Muscle of leg (tissue), 11 donors: ENCODE data around the gene LRRC51. TPM values are rescaled to one million over a fixed set of nuclear protein-coding genes. Genes with fewer than 3 reads are reported as not detected.

Experiments used
- DNase-seq: peaks from one replicate; pipeline ENCODE4 v3.0.0; 2013
- H3K27ac ChIP-seq: one replicate; pipeline ENCODE4 v1.5.1; 2013; ENCODE audit warnings: mild to moderate bottlenecking, low read length, control low read depth
- H3K27me3 ChIP-seq: one replicate; pipeline ENCODE4 v1.6.1; 2013; ENCODE audit warnings: low read length; ENCODE audit not compliant: control insufficient read depth, insufficient read depth
- H3K36me3 ChIP-seq: one replicate; pipeline ENCODE4 v1.6.1; 2013; ENCODE audit warnings: low read length; ENCODE audit not compliant: control insufficient read depth, insufficient read depth
- H3K4me1 ChIP-seq: one replicate; pipeline ENCODE4 v1.6.1; 2013; ENCODE audit warnings: low read length; ENCODE audit not compliant: control insufficient read depth, insufficient read depth
- H3K4me3 ChIP-seq: one replicate; pipeline ENCODE4 v1.5.1; 2013; ENCODE audit warnings: low read length, control low read depth
- H3K9me3 ChIP-seq: replicated peaks from 2 replicates; pipeline ENCODE4 v1.6.1; 2013; ENCODE audit warnings: low read depth, low read length; ENCODE audit not compliant: control insufficient read depth
- WGBS: methylation state at CpG from one replicate; pipeline ENCODE4 v1.1.5; 2013; ENCODE audit warnings: missing lambda C conversion rate; ENCODE audit not compliant: insufficient coverage; 5-methylcytosine and 5-hydroxymethylcytosine counted together
- polyA plus RNA-seq, 8 donors: library from polyadenylated mRNA; unstranded; fragments of 120-200 nt; gene quantifications; one replicate each; pipeline versions ENCODE4 v1.2.1 to v1.2.3, GENCODE V29; 2013; ENCODE audit warnings: inconsistent platforms in 1 of 8, low replicate concordance in 1 of 8; ENCODE audit not compliant: insufficient read length in 8 of 8, insufficient read depth in 1 of 8
- total RNA-seq: library from RNA; stranded (reverse); fragments of 120-200 nt; gene quantifications from one replicate; pipeline ENCODE4 v1.2.4, GENCODE V29; 2013

The LRRC51 gene
- total and polyA plus RNA-seq, 9 donors = 3.4 to 9.5 (median 7.4) TPM

DNA sequence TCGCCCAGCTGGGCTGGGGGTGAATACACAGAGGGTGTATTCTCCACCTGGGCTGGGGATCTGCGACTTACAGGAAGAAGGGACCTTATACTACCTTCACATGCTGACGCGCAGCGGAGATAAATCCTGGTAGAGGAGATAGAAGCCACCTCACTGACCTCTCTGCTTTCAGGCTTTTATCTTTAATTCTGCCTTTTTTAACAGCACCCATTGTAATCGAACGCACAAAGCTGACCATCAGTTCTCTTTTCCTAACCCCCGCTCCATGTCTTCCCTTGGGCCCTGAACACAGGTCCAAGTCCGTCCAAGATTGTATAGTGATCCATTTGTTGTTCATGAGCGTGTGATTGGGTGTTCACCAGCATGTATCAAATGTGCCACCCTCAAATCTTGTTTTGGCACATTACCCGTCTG lies 23.1 kb downstream of the LRRC51 start:
- H3K4me3 ChIP-seq = peak overlapping the region; percentile 38
- no peaks in the 10 kb centered on the region for H3K27me3 ChIP-seq
- WGBS = 50% methylated on average over 3 of the region's 11 CpGs
- no peaks in the 10 kb centered on the region for H3K9me3 ChIP-seq
- peaks cover 30% of the 10 kb centered on the region for H3K36me3 ChIP-seq
- H3K27ac ChIP-seq = peak overlapping the region; percentile 88
- no peak for DNase-seq
- H3K4me1 ChIP-seq = peaks cover 18% of the 10 kb centered on the region

GRCh38 chr11:72105888-72106287 lies 25.2 kb downstream of the LRRC51 start, which contains the start of gene TOMT:
TSS of gene TOMT (plus strand) at chr11:72105924. CDS start at chr11:72105952, 28 bp downstream.
- Histone ChIP-seq H3K27ac (no peak within 1 kb of the TSS), H3K9me3 (no peaks in the 10 kb centered on the region), H3K27me3 (no peaks in the 10 kb centered on the region), H3K4me3 (no peak within 1 kb of the TSS), H3K36me3 (peaks cover 28% of the 10 kb centered on the region), H3K4me1 (peaks cover 15% of the 10 kb centered on the region)
- no peak for DNase-seq
- 96% methylated on average over 12 of the region's 14 CpGs for WGBS

GRCh38 chr11:72111300-72112142 lies 30.9 kb downstream of the LRRC51 start:
- WGBS = 7% methylated on average over 8 of the region's 10 CpGs
- peak overlapping the region; percentile 91 for H3K4me3 ChIP-seq

DNA sequence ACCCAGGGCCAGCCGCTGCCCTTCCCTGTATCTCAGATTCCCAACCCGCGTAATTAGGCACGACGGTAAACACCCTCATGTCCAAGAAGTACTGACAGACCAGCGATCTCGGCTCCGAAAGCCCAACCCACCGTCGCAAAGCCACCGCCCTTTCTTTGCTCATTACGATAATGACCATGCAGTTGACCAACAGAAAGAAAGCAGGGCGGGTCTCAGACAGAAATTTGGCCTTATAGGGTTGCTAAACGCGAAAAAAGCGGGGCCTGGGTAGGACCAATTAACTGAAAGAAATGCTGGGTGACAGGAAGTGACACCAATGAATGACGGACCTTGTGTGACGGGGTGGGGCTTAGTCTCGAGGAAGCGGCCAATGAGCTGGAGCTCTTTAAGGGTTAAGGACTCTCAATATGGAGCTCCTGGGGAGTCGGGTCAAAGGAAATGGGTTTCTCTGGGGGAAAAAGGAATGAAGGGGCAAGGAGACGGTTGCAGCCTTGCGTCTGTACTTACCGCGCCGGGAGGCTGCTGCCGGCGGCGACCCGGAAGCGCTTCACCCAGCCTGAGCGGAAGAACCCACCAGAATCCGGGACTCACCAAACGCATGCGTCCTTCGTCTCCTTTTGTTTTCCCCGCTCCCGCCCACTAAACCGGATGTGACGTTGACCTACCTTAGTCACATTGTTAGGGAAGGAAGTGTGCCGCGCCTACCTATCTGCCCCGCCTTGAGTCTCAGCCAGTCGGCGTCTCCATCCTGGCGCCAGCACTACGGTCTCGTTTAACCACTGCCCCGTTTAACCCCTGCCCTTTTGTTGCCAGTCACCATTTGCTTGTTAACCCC lies 31.7 kb downstream of the LRRC51 start, which contains the start of gene ANAPC15:
ANAPC15 (minus strand) TSS at position 553 of the 835 bp plus-strand sequence. CDS start 1,419 bp downstream, outside the sequence.
- peak within 1 kb of the TSS; percentile 100 for H3K27ac ChIP-seq
- peak; percentile 100 for DNase-seq
- under 1% methylated on average over 49 of the region's 49 CpGs for WGBS
- H3K27me3 ChIP-seq = peaks cover 10% of the 10 kb centered on the region
- peaks cover 13% of the 10 kb centered on the region for H3K4me1 ChIP-seq
- no peaks in the 10 kb centered on the region for H3K9me3 ChIP-seq
- H3K36me3 ChIP-seq = peaks cover 24% of the 10 kb centered on the region
- H3K4me3 ChIP-seq = peak within 1 kb of the TSS; percentile 91

More at GRCh38 chr11:72111300-72112142, 30.9 kb downstream of the LRRC51 start:
- no peaks in the 10 kb centered on the region for H3K9me3 ChIP-seq
- H3K27me3 ChIP-seq = peaks cover 2% of the 10 kb centered on the region
- peaks cover 24% of the 10 kb centered on the region for H3K36me3 ChIP-seq
- peak overlapping the region; percentile 100 for H3K27ac ChIP-seq
- peaks cover 13% of the 10 kb centered on the region for H3K4me1 ChIP-seq
- DNase-seq = peak; percentile 48

- WGBS = 67% methylated on average over 6 of the region's 9 CpGs
- Histone ChIP-seq H3K4me3 (peak overlapping the region; percentile 91), H3K27me3 (peaks cover 13% of the 10 kb centered on the region), H3K27ac (peak overlapping the region; percentile 100), H3K4me1 (peaks cover 13% of the 10 kb centered on the region), H3K9me3 (no peaks in the 10 kb centered on the region), H3K36me3 (peaks cover 20% of the 10 kb centered on the region)
- no peak for DNase-seq
Observed at GRCh38 chr11:72112978-72113808, 32.5 kb downstream of the LRRC51 start.

GRCh38 chr11:72114570-72114969 lies 33.9 kb downstream of the LRRC51 start:
- peaks cover 11% of the 10 kb centered on the region for H3K36me3 ChIP-seq
- 100% methylated on average over 1 of the region's 1 CpG for WGBS
- DNase-seq = no peak
- H3K27me3 ChIP-seq = peaks cover 20% of the 10 kb centered on the region
- H3K4me3 ChIP-seq = no peak overlapping the region
- peaks cover 13% of the 10 kb centered on the region for H3K4me1 ChIP-seq
- no peak overlapping the region for H3K27ac ChIP-seq
- H3K9me3 ChIP-seq = no peaks in the 10 kb centered on the region

DNA sequence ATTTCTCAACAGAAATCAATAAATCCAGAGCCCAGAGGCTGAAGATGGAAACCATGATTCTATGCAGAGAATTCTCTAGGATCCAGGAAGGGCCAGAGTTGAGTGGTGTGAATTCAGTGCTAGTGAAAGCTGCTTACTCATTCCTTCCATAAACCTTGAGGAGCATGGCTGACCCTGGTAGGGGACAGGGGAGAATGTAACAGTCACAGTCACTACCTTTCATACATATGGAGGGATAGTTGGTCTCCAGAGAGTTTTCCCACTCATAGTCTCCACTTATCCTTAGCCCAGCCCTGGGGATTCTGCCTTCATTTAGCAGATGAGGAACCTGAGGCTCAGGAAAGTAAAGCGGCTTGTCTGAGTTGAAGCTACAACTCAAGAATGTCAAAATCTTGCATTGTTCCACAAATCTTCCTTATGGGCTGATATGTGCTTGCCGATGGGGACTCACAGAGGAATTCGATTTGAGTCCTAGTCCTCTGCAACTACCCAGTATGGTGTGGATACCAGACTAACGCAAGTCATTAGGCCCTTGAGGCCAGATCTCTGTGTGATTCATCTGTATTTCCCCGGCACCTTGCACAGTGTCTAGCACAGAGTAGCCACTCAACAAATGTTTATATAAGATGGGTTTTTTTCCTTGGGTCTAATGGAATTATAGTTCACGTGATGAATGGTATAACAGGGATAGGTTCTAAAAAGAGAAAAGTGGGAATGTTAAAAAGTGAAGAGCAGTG lies 35.5 kb downstream of the LRRC51 start:
- DNase-seq = no peak
- 91% methylated on average over 4 of the region's 6 CpGs for WGBS
- peaks cover 25% of the 10 kb centered on the region for H3K27me3 ChIP-seq
- H3K4me3 ChIP-seq = no peak overlapping the region
- H3K9me3 ChIP-seq = no peaks in the 10 kb centered on the region
- no peak overlapping the region for H3K27ac ChIP-seq
- H3K36me3 ChIP-seq = no peaks in the 10 kb centered on the region
- H3K4me1 ChIP-seq = peaks cover 13% of the 10 kb centered on the region

DNA sequence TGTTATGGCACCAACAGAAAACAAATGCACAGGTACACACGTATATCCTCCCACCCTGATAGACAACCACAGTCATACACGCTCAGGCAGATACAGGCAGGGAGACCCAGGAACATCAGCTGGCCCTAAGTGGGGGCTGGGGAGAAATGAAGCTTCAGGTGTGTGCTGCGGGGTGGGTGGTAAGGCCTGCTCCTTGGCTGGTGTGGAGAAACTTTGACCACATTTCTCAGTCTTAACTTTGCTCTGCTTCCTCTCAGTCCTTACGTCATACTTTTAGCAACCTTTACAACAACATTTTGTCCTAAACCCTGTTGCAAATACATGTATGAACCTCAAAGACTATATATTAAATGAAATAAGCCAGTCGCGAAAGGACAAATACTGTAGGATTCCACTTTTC lies 38.5 kb downstream of the LRRC51 start:
- Histone ChIP-seq H3K9me3 (no peaks in the 10 kb centered on the region), H3K27ac (no peak overlapping the region), H3K27me3 (peaks cover 25% of the 10 kb centered on the region), H3K4me1 (no peaks in the 10 kb centered on the region), H3K36me3 (no peaks in the 10 kb centered on the region), H3K4me3 (no peak overlapping the region)
- DNase-seq = no peak
- no CpG with 5 or more reads among the region's 6 CpGs for WGBS

GRCh38 chr11:72120930-72121329 lies 40.3 kb downstream of the LRRC51 start:
- no peaks in the 10 kb centered on the region for H3K4me1 ChIP-seq
- peaks cover 22% of the 10 kb centered on the region for H3K27me3 ChIP-seq
- 63% methylated on average over 2 of the region's 2 CpGs for WGBS
- no peak overlapping the region for H3K27ac ChIP-seq
- no peak overlapping the region for H3K4me3 ChIP-seq
- no peaks in the 10 kb centered on the region for H3K36me3 ChIP-seq
- no peak for DNase-seq
- no peaks in the 10 kb centered on the region for H3K9me3 ChIP-seq
